WTC11 (cell line): ENCODE results near the gene SPATA22. TPM values are rescaled to one million over a fixed set of nuclear protein-coding genes. Genes with fewer than 3 reads are reported as not detected.
"Not testable (repeated sequence)": the region's sequence is repeated elsewhere in the genome, so short reads cannot be mapped to it uniquely, and the experiment has no call there.

Experiments
- ATAC-seq: fragments of 200-7000 bp; cut with Tn5 transposase; 2 replicates; pipeline ENCODE4 v1.10.0; 2021; ENCODE audit warnings: mild to moderate bottlenecking, moderate library complexity
- Bru-seq: library from RNA; stranded (reverse); fragments of 400-500 nt; gene quantifications from one replicate; lab custom pipeline; 2021; lab: Mats Ljungman, UMichigan
- CTCF ChIA-PET: fragments of 300-600 bp; sonication (Branson Sonifier 250); formaldehyde crosslinking; loops from one replicate; lab custom pipeline; 2021; ENCODE audit warnings: antibody characterized with exemption; lab: Charles Lee
- POLR2A ChIA-PET: fragments of 350-600 bp; sonication (Branson Sonifier 250); formaldehyde crosslinking; loops from one replicate; lab custom pipeline; 2021; ENCODE audit warnings: antibody characterized with exemption; lab: Charles Lee
- DNase-seq: peaks from one replicate; pipeline ENCODE4 v3.0.0; 2021; ENCODE audit warnings: low spot score
- H3K27ac Mint-ChIP-seq: 2 replicates; pipeline ENCODE4 v1.8.0; 2021; ENCODE audit warnings: mixed read lengths
- H3K27me3 Mint-ChIP-seq: 2 replicates; pipeline ENCODE4 v1.8.0; 2021; ENCODE audit warnings: low read depth, mild to moderate bottlenecking, moderate library complexity, mixed read lengths
- H3K36me3 Mint-ChIP-seq: 2 replicates; pipeline ENCODE4 v1.8.0; 2021; ENCODE audit warnings: mixed read lengths
- H3K4me1 Mint-ChIP-seq: 2 replicates; pipeline ENCODE4 v1.8.0; 2022; ENCODE audit warnings: mixed read lengths
- H3K4me3 Mint-ChIP-seq: 2 replicates; pipeline ENCODE4 v1.8.0; 2021; ENCODE audit warnings: mild to moderate bottlenecking, moderate library complexity, mixed read lengths
- H3K9me3 Mint-ChIP-seq: 2 replicates; pipeline ENCODE4 v1.8.0; 2021; ENCODE audit warnings: mixed read lengths
- CBFB ChIP-seq: sonication (generic); formaldehyde crosslinking; IDR thresholded peaks from 2 replicates; pipeline ENCODE4 v1.8.1; 2022; ENCODE audit warnings: mild to moderate bottlenecking, low read depth, missing genetic modification reagents
- EMX1 ChIP-seq: fragments of 250-450 bp; sonication (Bioruptor Pico); IDR thresholded peaks from 2 replicates; pipeline ENCODE4 v1.8.0; 2021; ENCODE audit warnings: mild to moderate bottlenecking
- GRHL2 ChIP-seq: fragments of 250-450 bp; sonication (Bioruptor Pico); IDR thresholded peaks from 2 replicates; pipeline ENCODE4 v1.8.0; 2022; ENCODE audit warnings: mild to moderate bottlenecking, moderate library complexity; ENCODE audit not compliant: insufficient replicate concordance, severe bottlenecking
- NFYB ChIP-seq: sonication (generic); formaldehyde crosslinking; conservative IDR thresholded peaks from 2 replicates; pipeline ENCODE4 v1.8.0; 2022; ENCODE audit warnings: low read depth, missing genetic modification reagents
- SMAD3 ChIP-seq: sonication (generic); formaldehyde crosslinking; IDR thresholded peaks from 2 replicates; pipeline ENCODE4 v1.8.0; 2022; ENCODE audit warnings: missing genetic modification reagents, mild to moderate bottlenecking, borderline replicate concordance
- TEAD4 ChIP-seq: sonication (generic); formaldehyde crosslinking; IDR thresholded peaks from 2 replicates; pipeline ENCODE4 v1.8.0; 2022; ENCODE audit warnings: mild to moderate bottlenecking, missing genetic modification reagents
- ZNF263 ChIP-seq: sonication (generic); formaldehyde crosslinking; IDR thresholded peaks from 2 replicates; pipeline ENCODE4 v1.8.1; 2022; ENCODE audit warnings: low read depth, mild to moderate bottlenecking, moderate library complexity, missing genetic modification reagents
- ZNF317 ChIP-seq: sonication (generic); formaldehyde crosslinking; IDR thresholded peaks from 2 replicates; pipeline ENCODE4 v1.8.1; 2023; ENCODE audit warnings: low read depth, mild to moderate bottlenecking, moderate library complexity, missing genetic modification reagents, borderline replicate concordance
- long read RNA-seq, 3 experiments: library from RNA in 1 of 3; library from capped mRNA in 1 of 3; library from polyadenylated mRNA in 1 of 3; unstranded in 2 of 3; stranded (forward) in 1 of 3; transcript quantifications; one replicate each; pipeline ENCODE4 v2.0.0, GENCODE V29; 2021
- total RNA-seq: library from RNA; stranded (reverse); gene quantifications from 3 replicates; pipeline ENCODE4 v1.2.3, GENCODE V29; 2021
- TF ChIP-seq, protein P1 (sequence below): sonication (generic); formaldehyde crosslinking; IDR thresholded peaks from 2 replicates; pipeline ENCODE4 v1.8.0; 2023; ENCODE audit warnings: missing genetic modification reagents
- TF ChIP-seq, protein P2 (sequence below): sonication (generic); formaldehyde crosslinking; IDR thresholded peaks from 2 replicates; pipeline ENCODE4 v1.8.1; 2022; ENCODE audit warnings: low read depth, mild to moderate bottlenecking, moderate library complexity, missing genetic modification reagents, borderline replicate concordance
- TF ChIP-seq, protein P3 (sequence below): sonication (generic); formaldehyde crosslinking; IDR thresholded peaks from 2 replicates; pipeline ENCODE4 v1.8.1; 2023; ENCODE audit warnings: mild to moderate bottlenecking, missing genetic modification reagents, moderate library complexity
- TF ChIP-seq, protein P4 (sequence below): sonication (generic); formaldehyde crosslinking; IDR thresholded peaks from 2 replicates; pipeline ENCODE4 v1.8.0; 2023; ENCODE audit warnings: mild to moderate bottlenecking, missing genetic modification reagents
- TF ChIP-seq, protein P5 (sequence below): sonication (generic); formaldehyde crosslinking; IDR thresholded peaks from 2 replicates; pipeline ENCODE4 v1.8.0; 2022; ENCODE audit warnings: mild to moderate bottlenecking, missing genetic modification reagents

SPATA22 gene, protein sequence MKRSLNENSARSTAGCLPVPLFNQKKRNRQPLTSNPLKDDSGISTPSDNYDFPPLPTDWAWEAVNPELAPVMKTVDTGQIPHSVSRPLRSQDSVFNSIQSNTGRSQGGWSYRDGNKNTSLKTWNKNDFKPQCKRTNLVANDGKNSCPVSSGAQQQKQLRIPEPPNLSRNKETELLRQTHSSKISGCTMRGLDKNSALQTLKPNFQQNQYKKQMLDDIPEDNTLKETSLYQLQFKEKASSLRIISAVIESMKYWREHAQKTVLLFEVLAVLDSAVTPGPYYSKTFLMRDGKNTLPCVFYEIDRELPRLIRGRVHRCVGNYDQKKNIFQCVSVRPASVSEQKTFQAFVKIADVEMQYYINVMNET
- not detected in 3 replicates for total RNA-seq
- Bru-seq, nascent RNA = percentile 6 among the genes with signal in this experiment
- long read RNA-seq, experiment 1 = 0 reads
- long read RNA-seq, experiment 2 = 0 reads
- long read RNA-seq, experiment 3, partial matches to known transcripts = 0 of 1 reads
- long read RNA-seq, experiment 3, other reads (novel, unspliced or antisense) = 1 of 1 reads

DNA sequence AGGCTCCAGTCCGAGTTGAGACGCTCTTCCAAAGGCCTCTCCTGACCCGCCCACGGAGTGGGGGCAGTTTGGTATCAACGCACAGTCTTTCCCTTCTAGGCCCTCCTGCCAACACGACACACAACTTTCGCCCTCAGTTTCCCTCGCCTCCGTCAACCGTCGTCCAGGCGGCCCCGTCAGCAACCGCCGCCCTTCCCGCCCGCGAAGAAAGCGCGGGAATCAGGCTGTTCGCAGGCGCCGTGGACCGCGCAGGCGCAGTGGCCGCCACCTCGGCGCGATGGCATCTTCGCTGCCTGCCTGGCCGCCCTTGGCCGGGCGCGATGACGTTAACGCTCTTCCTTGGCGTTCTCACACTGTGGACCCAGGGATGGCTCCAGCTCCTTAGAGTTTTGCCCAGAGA lies at the start of gene SPATA22:
SPATA22 (minus strand) TSS at position 221 of the 400 bp plus-strand sequence. CDS start 2,494 bp downstream, outside the sequence.
- H3K36me3 Mint-ChIP-seq = no peaks in the 10 kb centered on the region
- ChIA-PET POLR2A (no interaction called here), CTCF (no interaction called here)
- TF ChIP-seq SMAD3 (CRISPR knock-in tag) (no peak), GRHL2 (CRISPR knock-in tag) (no peak), CBFB (CRISPR knock-in tag) (no peak), ZNF317 (no peak), ZNF263 (CRISPR knock-in tag) (no peak), EMX1 (CRISPR knock-in tag) (no peak), NFYB (no peak), TEAD4 (CRISPR knock-in tag) (no peak)
- TF ChIP-seq, protein P1, sequence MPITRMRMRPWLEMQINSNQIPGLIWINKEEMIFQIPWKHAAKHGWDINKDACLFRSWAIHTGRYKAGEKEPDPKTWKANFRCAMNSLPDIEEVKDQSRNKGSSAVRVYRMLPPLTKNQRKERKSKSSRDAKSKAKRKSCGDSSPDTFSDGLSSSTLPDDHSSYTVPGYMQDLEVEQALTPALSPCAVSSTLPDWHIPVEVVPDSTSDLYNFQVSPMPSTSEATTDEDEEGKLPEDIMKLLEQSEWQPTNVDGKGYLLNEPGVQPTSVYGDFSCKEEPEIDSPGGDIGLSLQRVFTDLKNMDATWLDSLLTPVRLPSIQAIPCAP (CRISPR knock-in tag) = no peak
- TF ChIP-seq, protein P2, sequence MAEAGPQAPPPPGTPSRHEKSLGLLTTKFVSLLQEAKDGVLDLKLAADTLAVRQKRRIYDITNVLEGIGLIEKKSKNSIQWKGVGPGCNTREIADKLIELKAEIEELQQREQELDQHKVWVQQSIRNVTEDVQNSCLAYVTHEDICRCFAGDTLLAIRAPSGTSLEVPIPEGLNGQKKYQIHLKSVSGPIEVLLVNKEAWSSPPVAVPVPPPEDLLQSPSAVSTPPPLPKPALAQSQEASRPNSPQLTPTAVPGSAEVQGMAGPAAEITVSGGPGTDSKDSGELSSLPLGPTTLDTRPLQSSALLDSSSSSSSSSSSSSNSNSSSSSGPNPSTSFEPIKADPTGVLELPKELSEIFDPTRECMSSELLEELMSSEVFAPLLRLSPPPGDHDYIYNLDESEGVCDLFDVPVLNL (CRISPR knock-in tag) = no peak
- TF ChIP-seq, protein P3, sequence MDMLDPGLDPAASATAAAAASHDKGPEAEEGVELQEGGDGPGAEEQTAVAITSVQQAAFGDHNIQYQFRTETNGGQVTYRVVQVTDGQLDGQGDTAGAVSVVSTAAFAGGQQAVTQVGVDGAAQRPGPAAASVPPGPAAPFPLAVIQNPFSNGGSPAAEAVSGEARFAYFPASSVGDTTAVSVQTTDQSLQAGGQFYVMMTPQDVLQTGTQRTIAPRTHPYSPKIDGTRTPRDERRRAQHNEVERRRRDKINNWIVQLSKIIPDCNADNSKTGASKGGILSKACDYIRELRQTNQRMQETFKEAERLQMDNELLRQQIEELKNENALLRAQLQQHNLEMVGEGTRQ (CRISPR knock-in tag) = no peak
- TF ChIP-seq, protein P4, sequence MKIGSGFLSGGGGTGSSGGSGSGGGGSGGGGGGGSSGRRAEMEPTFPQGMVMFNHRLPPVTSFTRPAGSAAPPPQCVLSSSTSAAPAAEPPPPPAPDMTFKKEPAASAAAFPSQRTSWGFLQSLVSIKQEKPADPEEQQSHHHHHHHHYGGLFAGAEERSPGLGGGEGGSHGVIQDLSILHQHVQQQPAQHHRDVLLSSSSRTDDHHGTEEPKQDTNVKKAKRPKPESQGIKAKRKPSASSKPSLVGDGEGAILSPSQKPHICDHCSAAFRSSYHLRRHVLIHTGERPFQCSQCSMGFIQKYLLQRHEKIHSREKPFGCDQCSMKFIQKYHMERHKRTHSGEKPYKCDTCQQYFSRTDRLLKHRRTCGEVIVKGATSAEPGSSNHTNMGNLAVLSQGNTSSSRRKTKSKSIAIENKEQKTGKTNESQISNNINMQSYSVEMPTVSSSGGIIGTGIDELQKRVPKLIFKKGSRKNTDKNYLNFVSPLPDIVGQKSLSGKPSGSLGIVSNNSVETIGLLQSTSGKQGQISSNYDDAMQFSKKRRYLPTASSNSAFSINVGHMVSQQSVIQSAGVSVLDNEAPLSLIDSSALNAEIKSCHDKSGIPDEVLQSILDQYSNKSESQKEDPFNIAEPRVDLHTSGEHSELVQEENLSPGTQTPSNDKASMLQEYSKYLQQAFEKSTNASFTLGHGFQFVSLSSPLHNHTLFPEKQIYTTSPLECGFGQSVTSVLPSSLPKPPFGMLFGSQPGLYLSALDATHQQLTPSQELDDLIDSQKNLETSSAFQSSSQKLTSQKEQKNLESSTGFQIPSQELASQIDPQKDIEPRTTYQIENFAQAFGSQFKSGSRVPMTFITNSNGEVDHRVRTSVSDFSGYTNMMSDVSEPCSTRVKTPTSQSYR (CRISPR knock-in tag) = no peak
- no peak for DNase-seq
- peaks cover 17% of the 10 kb centered on the region for H3K4me1 Mint-ChIP-seq
- no peaks in the 10 kb centered on the region for H3K9me3 Mint-ChIP-seq
- H3K4me3 Mint-ChIP-seq = no peak within 1 kb of the TSS
- no peak within 1 kb of the TSS for H3K27ac Mint-ChIP-seq
- no peak for ATAC-seq
- H3K27me3 Mint-ChIP-seq = no peaks in the 10 kb centered on the region

DNA sequence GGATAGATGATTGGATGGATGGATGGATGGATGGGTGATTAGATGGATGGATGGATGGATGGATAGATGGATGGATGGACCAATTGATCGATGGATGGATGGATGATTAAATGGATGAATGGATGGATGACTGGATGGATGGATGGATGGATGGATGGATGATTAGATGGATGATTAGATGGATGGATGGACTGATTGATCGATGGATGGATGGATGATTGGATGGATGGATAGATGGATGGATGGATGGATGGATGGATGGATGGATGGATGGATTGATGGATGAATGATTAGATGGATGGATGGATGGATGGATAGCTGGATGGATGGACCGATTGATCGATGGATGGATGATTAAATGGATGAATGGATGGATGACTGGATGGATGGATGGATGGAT lies 47.9 kb upstream of the SPATA22 start:
- POLR2A ChIA-PET, H3K9me3 Mint-ChIP-seq, H3K36me3 Mint-ChIP-seq, H3K27me3 Mint-ChIP-seq, DNase-seq, H3K4me1 Mint-ChIP-seq, H3K27ac Mint-ChIP-seq, CTCF ChIA-PET, ATAC-seq, H3K4me3 Mint-ChIP-seq: not testable (repeated sequence)

DNA sequence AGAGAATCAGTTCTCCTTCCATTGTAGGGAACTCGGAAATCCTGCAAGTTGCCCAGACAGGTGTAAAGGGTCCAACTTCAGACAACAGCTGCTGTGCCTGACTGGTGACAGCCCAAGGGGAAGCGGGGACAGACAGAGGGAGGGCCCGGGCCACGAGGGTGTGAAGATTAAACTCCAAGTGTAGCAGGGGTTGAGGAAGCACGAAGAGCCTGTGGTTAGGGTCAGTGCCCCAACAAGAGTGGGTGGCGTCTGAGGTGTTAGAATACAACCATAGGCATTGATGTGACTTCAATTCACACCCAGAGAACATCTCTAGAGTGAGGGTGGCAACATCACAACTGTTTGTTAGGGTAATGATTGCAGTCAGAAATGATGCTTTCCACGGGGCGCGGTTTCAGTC lies 43.3 kb upstream of the SPATA22 start:
- H3K4me1 Mint-ChIP-seq = peaks cover 38% of the 10 kb centered on the region
- ChIA-PET CTCF (no interaction called here), POLR2A (interaction anchor here (0.6 kb wide), 1 partner anchor 564 kb away, joined by 8 read pairs; no protein-coding TSS in a partner anchor)
- ATAC-seq = no peak
- H3K4me3 Mint-ChIP-seq = no peak overlapping the region
- 0 out of 2 replicates have a peak, but pooled peaks cover 5% of the 10 kb centered on the region for H3K9me3 Mint-ChIP-seq
- DNase-seq = no peak
- H3K27me3 Mint-ChIP-seq = peaks cover 18% of the 10 kb centered on the region
- H3K27ac Mint-ChIP-seq = no peak overlapping the region
- H3K36me3 Mint-ChIP-seq = no peaks in the 10 kb centered on the region; the same call in 1 of the 2 replicates
- TF ChIP-seq, protein P5, sequence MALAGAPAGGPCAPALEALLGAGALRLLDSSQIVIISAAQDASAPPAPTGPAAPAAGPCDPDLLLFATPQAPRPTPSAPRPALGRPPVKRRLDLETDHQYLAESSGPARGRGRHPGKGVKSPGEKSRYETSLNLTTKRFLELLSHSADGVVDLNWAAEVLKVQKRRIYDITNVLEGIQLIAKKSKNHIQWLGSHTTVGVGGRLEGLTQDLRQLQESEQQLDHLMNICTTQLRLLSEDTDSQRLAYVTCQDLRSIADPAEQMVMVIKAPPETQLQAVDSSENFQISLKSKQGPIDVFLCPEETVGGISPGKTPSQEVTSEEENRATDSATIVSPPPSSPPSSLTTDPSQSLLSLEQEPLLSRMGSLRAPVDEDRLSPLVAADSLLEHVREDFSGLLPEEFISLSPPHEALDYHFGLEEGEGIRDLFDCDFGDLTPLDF = no peak
- TF ChIP-seq, all 79 proteins: peak for 0

DNA sequence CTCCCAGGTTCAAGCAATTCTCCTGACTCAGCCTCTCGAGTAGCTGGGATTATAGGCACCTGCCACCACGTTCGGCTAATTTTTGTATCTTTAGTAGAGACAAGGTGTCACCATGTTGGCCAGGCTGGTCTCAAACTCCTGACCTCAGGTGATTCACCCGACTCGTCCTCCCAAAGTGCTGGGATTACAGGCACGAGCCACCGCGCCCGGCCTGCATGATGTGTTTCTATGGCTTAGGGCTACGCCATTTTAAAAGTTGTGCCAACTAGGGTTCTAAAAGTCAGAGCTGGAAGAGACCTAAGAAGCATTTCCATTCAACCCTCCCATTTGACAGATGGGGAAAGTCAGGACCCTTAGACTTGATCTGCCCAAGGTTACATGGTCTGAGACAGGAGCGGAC lies 42.5 kb upstream of the SPATA22 start:
- H3K27ac Mint-ChIP-seq, DNase-seq, H3K36me3 Mint-ChIP-seq, ATAC-seq, H3K9me3 Mint-ChIP-seq, POLR2A ChIA-PET, H3K4me3 Mint-ChIP-seq: not testable (repeated sequence)
- peaks cover 20% of the 10 kb centered on the region for H3K27me3 Mint-ChIP-seq
- H3K4me1 Mint-ChIP-seq = peaks cover 45% of the 10 kb centered on the region
- CTCF ChIA-PET = interaction anchor here (1.8 kb wide), 1 partner anchor 22 kb away, joined by 5 read pairs; no protein-coding TSS in a partner anchor
